GM12878 (cell line): Measurements from ENCODE around the gene C11orf91. TPM values are rescaled to one million over a fixed set of nuclear protein-coding genes. Genes with fewer than 3 reads are reported as not detected.

Experiments
- ASH2L ChIP-seq: fragments of 300-600, 200-600 bp; sonication (generic); IDR thresholded peaks from 2 replicates; pipeline ENCODE4 v1.6.1; 2017; ENCODE audit warnings: low read depth, mild to moderate bottlenecking, borderline replicate concordance
- ATF7 ChIP-seq: fragments of 450-650 bp; IDR thresholded peaks from 2 replicates; pipeline ENCODE4 v1.6.1; 2016; ENCODE audit warnings: low read depth, mild to moderate bottlenecking
- BACH1 ChIP-seq: fragments of 450-650 bp; IDR thresholded peaks from 2 replicates; pipeline ENCODE4 v1.6.1; 2017; ENCODE audit warnings: mild to moderate bottlenecking, borderline replicate concordance
- BHLHE40 ChIP-seq, 2 experiments: fragments of 450-650 bp in 1 of 2; IDR thresholded peaks; 2 replicates each; pipeline ENCODE4 v1.6.1; 2011 to 2017; ENCODE audit warnings: low read depth in 2 of 2, borderline replicate concordance in 1 of 2, improper control_type of control experiment in 1 of 2, low read length in 1 of 2, mild to moderate bottlenecking in 1 of 2
- CHD2 ChIP-seq: IDR thresholded peaks from 2 replicates; pipeline ENCODE4 v1.6.1; 2011; ENCODE audit warnings: low read depth, low read length, improper control_type of control experiment, borderline replicate concordance
- KLF5 ChIP-seq: fragments of 450-650 bp; IDR thresholded peaks from 2 replicates; pipeline ENCODE4 v1.6.1; 2014; ENCODE audit warnings: mild to moderate bottlenecking; ENCODE audit not compliant: partially characterized antibody
- NRF1 ChIP-seq: conservative IDR thresholded peaks from 2 replicates; pipeline ENCODE4 v1.6.1; 2011; ENCODE audit warnings: mild to moderate bottlenecking, low read depth, low read length, improper control_type of control experiment
- PML ChIP-seq: IDR thresholded peaks from 2 replicates; pipeline ENCODE4 v1.6.1; 2012; ENCODE audit warnings: low read length, inconsistent platforms
- POLR2A ChIP-seq: IDR thresholded peaks from 2 replicates; pipeline ENCODE4 v1.6.1; 2011; ENCODE audit warnings: low read depth, mild to moderate bottlenecking, low read length
- POU2F2 ChIP-seq: IDR thresholded peaks from 3 replicates; pipeline ENCODE4 v1.6.1; 2011; ENCODE audit warnings: low read depth, mild to moderate bottlenecking, low read length, borderline replicate concordance
- RBBP5 ChIP-seq: fragments of 200-600 bp; sonication (generic); conservative IDR thresholded peaks from 2 replicates; pipeline ENCODE4 v1.6.1; 2016
- SIN3A ChIP-seq: IDR thresholded peaks from 2 replicates; pipeline ENCODE4 v1.6.1; 2012; ENCODE audit warnings: low read depth, low read length, improper control_type of control experiment
- SIX5 ChIP-seq: IDR thresholded peaks from 2 replicates; pipeline ENCODE4 v1.6.1; 2011; ENCODE audit warnings: mild to moderate bottlenecking, low read depth, low read length, moderate library complexity; ENCODE audit not compliant: severe bottlenecking
- STAT1 ChIP-seq: fragments of 450-650 bp; conservative IDR thresholded peaks from 2 replicates; pipeline ENCODE4 v1.6.1; 2014; ENCODE audit warnings: antibody characterized with exemption, mild to moderate bottlenecking
- TCF12 ChIP-seq: IDR thresholded peaks from 2 replicates; pipeline ENCODE4 v1.6.1; 2011; ENCODE audit warnings: low read depth, mild to moderate bottlenecking, low read length
- YBX1 ChIP-seq: fragments of 450-650 bp; IDR thresholded peaks from 2 replicates; pipeline ENCODE4 v1.6.1; 2016; ENCODE audit warnings: antibody characterized with exemption
- ZNF274 ChIP-seq: IDR thresholded peaks from one replicate; pipeline ENCODE4 v1.8.0; 2011; ENCODE audit not compliant: insufficient read length, insufficient read depth
- polyA plus RNA-seq, 11 experiments: library from polyadenylated mRNA; depleted of rRNA in 4 of 11; unstranded in 6 of 11; stranded (reverse) in 5 of 11; fragments of >200 nt; fragmentation: Nextera tagmentation in 4 of 11; fragmentation: Illumina TruSeq in 1 of 11; extraction: Ambion mirVana in 4 of 11; extraction: Trizol in 1 of 11; gene quantifications; 1 replicate in 1 of 11; 2 replicates in 10 of 11; pipeline versions ENCODE4 v1.2.1 to v1.2.3, GENCODE V29; 2011 to 2016; ENCODE audit warnings: inconsistent platforms in 2 of 11, missing spikeins in 2 of 11, low read depth in 1 of 11
- total RNA-seq, 4 experiments: library from RNA; depleted of rRNA in 3 of 4; stranded (reverse); fragments of >200 nt in 3 of 4; fragmentation: Illumina TruSeq in 1 of 4; extraction: Trizol in 1 of 4; gene quantifications; 2 replicates each; pipeline versions ENCODE4 v1.2.1 to v1.2.3, GENCODE V29; 2013 to 2021
- TF ChIP-seq, protein P1 (sequence below): fragments of 450-650 bp; formaldehyde crosslinking; IDR thresholded peaks from 2 replicates; pipeline ENCODE4 v1.4.0; 2020; ENCODE audit warnings: mild to moderate bottlenecking, moderate library complexity
- TF ChIP-seq, protein P2 (sequence below): IDR thresholded peaks from 2 replicates; pipeline ENCODE4 v1.6.1; 2011; ENCODE audit warnings: low read depth, low read length, improper control_type of control experiment, borderline replicate concordance
- TF ChIP-seq, protein P3 (sequence below): fragments of 150-350 bp; IDR thresholded peaks from 2 replicates; pipeline ENCODE4 v1.6.1; 2016; ENCODE audit warnings: low read depth, low read length
- TF ChIP-seq, protein P4 (sequence below): IDR thresholded peaks from 2 replicates; pipeline ENCODE4 v1.6.1; 2011; ENCODE audit warnings: low read depth, mild to moderate bottlenecking, low read length, moderate library complexity, borderline replicate concordance; ENCODE audit errors: extremely low read depth
- TF ChIP-seq, protein P5 (sequence below): IDR thresholded peaks from 2 replicates; pipeline ENCODE4 v1.6.1; 2012; ENCODE audit warnings: low read depth, low read length, improper control_type of control experiment

Gene C11orf91
- total and polyA plus RNA-seq, 10 of the 15 experiments (the other 5 are each of a cell fraction or from before 2014, with no cell fraction given): not detected

DNA sequence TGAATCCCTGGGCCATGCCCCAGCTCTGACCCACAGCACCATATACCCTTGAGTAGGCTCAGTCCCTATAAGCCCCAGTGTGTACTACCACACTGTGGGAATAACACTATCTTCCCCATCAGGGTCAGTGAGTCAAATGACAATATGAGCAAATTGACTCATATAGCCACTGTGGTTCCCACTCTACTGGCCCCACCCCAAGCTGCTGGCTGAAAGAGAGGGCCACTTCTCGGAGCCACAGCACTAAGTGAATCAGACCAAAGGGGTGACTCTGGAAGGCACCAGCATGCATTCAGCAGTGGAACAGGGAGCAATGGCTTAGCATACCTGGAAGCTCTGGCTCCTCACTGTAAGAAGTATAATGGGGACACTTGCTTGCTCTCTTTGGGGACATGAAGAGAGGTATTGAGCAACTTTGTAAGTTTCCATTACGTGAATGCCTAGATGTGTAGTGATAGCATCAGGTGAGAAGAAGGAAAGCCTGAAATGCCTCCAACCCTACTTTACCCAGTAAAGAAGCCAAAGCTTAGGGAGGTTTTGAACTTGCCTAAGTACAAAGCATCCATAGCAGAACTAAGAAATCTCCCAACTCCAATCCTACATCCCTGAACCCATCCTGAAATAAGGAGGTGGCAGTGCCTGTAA is 22.1 kb upstream of the C11orf91 start (continued):
- TF ChIP-seq, protein P1, sequence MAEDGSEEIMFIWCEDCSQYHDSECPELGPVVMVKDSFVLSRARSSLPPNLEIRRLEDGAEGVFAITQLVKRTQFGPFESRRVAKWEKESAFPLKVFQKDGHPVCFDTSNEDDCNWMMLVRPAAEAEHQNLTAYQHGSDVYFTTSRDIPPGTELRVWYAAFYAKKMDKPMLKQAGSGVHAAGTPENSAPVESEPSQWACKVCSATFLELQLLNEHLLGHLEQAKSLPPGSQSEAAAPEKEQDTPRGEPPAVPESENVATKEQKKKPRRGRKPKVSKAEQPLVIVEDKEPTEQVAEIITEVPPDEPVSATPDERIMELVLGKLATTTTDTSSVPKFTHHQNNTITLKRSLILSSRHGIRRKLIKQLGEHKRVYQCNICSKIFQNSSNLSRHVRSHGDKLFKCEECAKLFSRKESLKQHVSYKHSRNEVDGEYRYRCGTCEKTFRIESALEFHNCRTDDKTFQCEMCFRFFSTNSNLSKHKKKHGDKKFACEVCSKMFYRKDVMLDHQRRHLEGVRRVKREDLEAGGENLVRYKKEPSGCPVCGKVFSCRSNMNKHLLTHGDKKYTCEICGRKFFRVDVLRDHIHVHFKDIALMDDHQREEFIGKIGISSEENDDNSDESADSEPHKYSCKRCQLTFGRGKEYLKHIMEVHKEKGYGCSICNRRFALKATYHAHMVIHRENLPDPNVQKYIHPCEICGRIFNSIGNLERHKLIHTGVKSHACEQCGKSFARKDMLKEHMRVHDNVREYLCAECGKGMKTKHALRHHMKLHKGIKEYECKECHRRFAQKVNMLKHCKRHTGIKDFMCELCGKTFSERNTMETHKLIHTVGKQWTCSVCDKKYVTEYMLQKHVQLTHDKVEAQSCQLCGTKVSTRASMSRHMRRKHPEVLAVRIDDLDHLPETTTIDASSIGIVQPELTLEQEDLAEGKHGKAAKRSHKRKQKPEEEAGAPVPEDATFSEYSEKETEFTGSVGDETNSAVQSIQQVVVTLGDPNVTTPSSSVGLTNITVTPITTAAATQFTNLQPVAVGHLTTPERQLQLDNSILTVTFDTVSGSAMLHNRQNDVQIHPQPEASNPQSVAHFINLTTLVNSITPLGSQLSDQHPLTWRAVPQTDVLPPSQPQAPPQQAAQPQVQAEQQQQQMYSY (CRISPR knock-in tag): no peak
- TF ChIP-seq POLR2A: no peak; the same call in 1 of the 2 replicates
- TF ChIP-seq POU2F2: 0 out of 3 replicates have a peak, but pooled peaks have one; percentile 10
- TF ChIP-seq STAT1: no peak
- no peak for TF ChIP-seq PML
- no peak for TF ChIP-seq NRF1
- TF ChIP-seq BHLHE40 (IDR thresholded peaks at IDR 0.05; ENCODE audit: borderline replicate concordance in 1 of 2, low read depth in 2 of 2, low read length in 1 of 2): no peak
- TF ChIP-seq ASH2L: no peak
- no peak for TF ChIP-seq SIN3A
- no peak for TF ChIP-seq TCF12
- TF ChIP-seq, protein P2, sequence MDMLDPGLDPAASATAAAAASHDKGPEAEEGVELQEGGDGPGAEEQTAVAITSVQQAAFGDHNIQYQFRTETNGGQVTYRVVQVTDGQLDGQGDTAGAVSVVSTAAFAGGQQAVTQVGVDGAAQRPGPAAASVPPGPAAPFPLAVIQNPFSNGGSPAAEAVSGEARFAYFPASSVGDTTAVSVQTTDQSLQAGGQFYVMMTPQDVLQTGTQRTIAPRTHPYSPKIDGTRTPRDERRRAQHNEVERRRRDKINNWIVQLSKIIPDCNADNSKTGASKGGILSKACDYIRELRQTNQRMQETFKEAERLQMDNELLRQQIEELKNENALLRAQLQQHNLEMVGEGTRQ: no peak
- TF ChIP-seq, protein P3, sequence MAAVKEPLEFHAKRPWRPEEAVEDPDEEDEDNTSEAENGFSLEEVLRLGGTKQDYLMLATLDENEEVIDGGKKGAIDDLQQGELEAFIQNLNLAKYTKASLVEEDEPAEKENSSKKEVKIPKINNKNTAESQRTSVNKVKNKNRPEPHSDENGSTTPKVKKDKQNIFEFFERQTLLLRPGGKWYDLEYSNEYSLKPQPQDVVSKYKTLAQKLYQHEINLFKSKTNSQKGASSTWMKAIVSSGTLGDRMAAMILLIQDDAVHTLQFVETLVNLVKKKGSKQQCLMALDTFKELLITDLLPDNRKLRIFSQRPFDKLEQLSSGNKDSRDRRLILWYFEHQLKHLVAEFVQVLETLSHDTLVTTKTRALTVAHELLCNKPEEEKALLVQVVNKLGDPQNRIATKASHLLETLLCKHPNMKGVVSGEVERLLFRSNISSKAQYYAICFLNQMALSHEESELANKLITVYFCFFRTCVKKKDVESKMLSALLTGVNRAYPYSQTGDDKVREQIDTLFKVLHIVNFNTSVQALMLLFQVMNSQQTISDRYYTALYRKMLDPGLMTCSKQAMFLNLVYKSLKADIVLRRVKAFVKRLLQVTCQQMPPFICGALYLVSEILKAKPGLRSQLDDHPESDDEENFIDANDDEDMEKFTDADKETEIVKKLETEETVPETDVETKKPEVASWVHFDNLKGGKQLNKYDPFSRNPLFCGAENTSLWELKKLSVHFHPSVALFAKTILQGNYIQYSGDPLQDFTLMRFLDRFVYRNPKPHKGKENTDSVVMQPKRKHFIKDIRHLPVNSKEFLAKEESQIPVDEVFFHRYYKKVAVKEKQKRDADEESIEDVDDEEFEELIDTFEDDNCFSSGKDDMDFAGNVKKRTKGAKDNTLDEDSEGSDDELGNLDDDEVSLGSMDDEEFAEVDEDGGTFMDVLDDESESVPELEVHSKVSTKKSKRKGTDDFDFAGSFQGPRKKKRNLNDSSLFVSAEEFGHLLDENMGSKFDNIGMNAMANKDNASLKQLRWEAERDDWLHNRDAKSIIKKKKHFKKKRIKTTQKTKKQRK: no peak
- TF ChIP-seq, protein P4, sequence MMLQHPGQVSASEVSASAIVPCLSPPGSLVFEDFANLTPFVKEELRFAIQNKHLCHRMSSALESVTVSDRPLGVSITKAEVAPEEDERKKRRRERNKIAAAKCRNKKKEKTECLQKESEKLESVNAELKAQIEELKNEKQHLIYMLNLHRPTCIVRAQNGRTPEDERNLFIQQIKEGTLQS: no peak
- no peak for TF ChIP-seq ATF7
- TF ChIP-seq CHD2: no peak
- TF ChIP-seq KLF5: no peak
- no peak for TF ChIP-seq BACH1
- no peak for TF ChIP-seq YBX1
- TF ChIP-seq, protein P5, sequence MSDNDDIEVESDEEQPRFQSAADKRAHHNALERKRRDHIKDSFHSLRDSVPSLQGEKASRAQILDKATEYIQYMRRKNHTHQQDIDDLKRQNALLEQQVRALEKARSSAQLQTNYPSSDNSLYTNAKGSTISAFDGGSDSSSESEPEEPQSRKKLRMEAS: no peak
- TF ChIP-seq ZNF274: no peak
- TF ChIP-seq RBBP5: no peak
- TF ChIP-seq SIX5: no peak
